Measurements from ENCODE around the gene VPS9D1. TPM values are rescaled to one million over a fixed set of nuclear protein-coding genes. Genes with fewer than 3 reads are reported as not detected.

VPS9D1 gene
- total RNA-seq, 4 donors from 2014 or later: 4.4 to 10.1 (median 7.3) TPM

- no peak overlapping the region for H3K4me3 ChIP-seq
- ATAC-seq: no peak
- no peak for TF ChIP-seq POLR2AphosphoS5 (IDR thresholded peaks at IDR 0.05)
- H3K9me3 ChIP-seq: no peaks in the 10 kb centered on the region
- H3K27ac ChIP-seq: no peak overlapping the region
- H3K4me1 ChIP-seq: no peaks in the 10 kb centered on the region
- WGBS, 2 donors (ENCODE audit: low coverage in 1 of 2): 71 to 100% methylated on average over 1 to 3 of the region's 21 CpGs
- H3K36me3 ChIP-seq: peaks cover 0 to 100% of the 10 kb centered on the region in 2 donors
- no peaks in the 10 kb centered on the region for H3K27me3 ChIP-seq
These were observed 13.1 kb upstream of the VPS9D1 start for GRCh38 chr16:89733792-89734191.

- no peak for ATAC-seq
These were observed 12.6 kb upstream of the VPS9D1 start for GRCh38 chr16:89733322-89733721.

GRCh38 chr16:89732918-89733242 lies 12.2 kb upstream of the VPS9D1 start:
- Histone ChIP-seq H3K27me3 (no peaks in the 10 kb centered on the region), H3K4me3 (no peak overlapping the region), H3K9me3 (no peaks in the 10 kb centered on the region), H3K27ac (no peak overlapping the region), H3K36me3 (peaks cover 0 to 98% of the 10 kb centered on the region in 2 donors), H3K4me1 (no peaks in the 10 kb centered on the region)
- WGBS, 2 donors (ENCODE audit: low coverage in 1 of 2): 80 to 87% methylated on average over 2 to 7 of the region's 9 CpGs
- no peak for ATAC-seq
- TF ChIP-seq EP300 (IDR thresholded peaks at IDR 0.05) (no peak), CTCF (IDR thresholded peaks at IDR 0.05) (no peak), POLR2AphosphoS5 (IDR thresholded peaks at IDR 0.05) (no peak), POLR2A (IDR thresholded peaks at IDR 0.05) (no peak)

More at GRCh38 chr16:89733322-89733721, 12.6 kb upstream of the VPS9D1 start:
- TF ChIP-seq POLR2A (IDR thresholded peaks at IDR 0.05): no peak
- no peak for TF ChIP-seq EP300 (IDR thresholded peaks at IDR 0.05)
- TF ChIP-seq CTCF (IDR thresholded peaks at IDR 0.05): no peak
- TF ChIP-seq POLR2AphosphoS5 (IDR thresholded peaks at IDR 0.05): no peak
- peaks cover 0 to 98% of the 10 kb centered on the region in 2 donors for H3K36me3 ChIP-seq
- H3K4me1 ChIP-seq: no peaks in the 10 kb centered on the region
- no peak overlapping the region for H3K4me3 ChIP-seq
- no peak overlapping the region for H3K27ac ChIP-seq
- 78 to 79% methylated on average over 8 of the region's 17 CpGs for WGBS, 2 donors (ENCODE audit: low coverage in 1 of 2)
- H3K9me3 ChIP-seq: no peaks in the 10 kb centered on the region
- H3K27me3 ChIP-seq: no peaks in the 10 kb centered on the region

- Histone ChIP-seq H3K27ac (no peak overlapping the region), H3K27me3 (no peaks in the 10 kb centered on the region), H3K4me3 (no peak overlapping the region), H3K4me1 (no peaks in the 10 kb centered on the region), H3K9me3 (no peaks in the 10 kb centered on the region), H3K36me3 (peaks cover 0 to 98% of the 10 kb centered on the region in 2 donors)
- 87 to 90% methylated on average over 18 of the region's 24 CpGs for whole genome bisulfite sequencing, 2 donors (ENCODE audit: low coverage in 1 of 2)
- no peak for ATAC-seq
- TF ChIP-seq POLR2A (IDR thresholded peaks at IDR 0.05) (no peak), EP300 (IDR thresholded peaks at IDR 0.05) (no peak), CTCF (IDR thresholded peaks at IDR 0.05) (no peak), POLR2AphosphoS5 (IDR thresholded peaks at IDR 0.05) (no peak)
These were observed 11.6 kb upstream of the VPS9D1 start for GRCh38 chr16:89732142-89732917.

- Histone ChIP-seq H3K9me3 (no peaks in the 10 kb centered on the region), H3K27me3 (no peaks in the 10 kb centered on the region), H3K27ac (no peak overlapping the region), H3K4me3 (no peak overlapping the region), H3K4me1 (no peaks in the 10 kb centered on the region), H3K36me3 (peaks cover 0 to 98% of the 10 kb centered on the region in 2 donors)
- TF ChIP-seq CTCF (IDR thresholded peaks at IDR 0.05): no peak
- TF ChIP-seq EP300 (IDR thresholded peaks at IDR 0.05): no peak
- no peak for TF ChIP-seq POLR2A (IDR thresholded peaks at IDR 0.05)
- no peak for TF ChIP-seq POLR2AphosphoS5 (IDR thresholded peaks at IDR 0.05)
- ATAC-seq: no peak
- 0 to 65% methylated on average over 1 to 5 of the region's 22 CpGs for WGBS, 2 donors (ENCODE audit: low coverage in 1 of 2)
These were observed 10.0 kb upstream of the VPS9D1 start for GRCh38 chr16:89730610-89731234.

Data from gastroesophageal sphincter (tissue), 4 donors.